GM12878 (cell line): Measurements from ENCODE around the gene UNKL. TPM values are rescaled to one million over a fixed set of nuclear protein-coding genes. Genes with fewer than 3 reads are reported as not detected.

ENCODE experiments used
- ATAC-seq: fragments of 200-7000 bp; cut with Tn5 transposase; 3 replicates; pipeline ENCODE4 v1.9.1; 2020; ENCODE audit warnings: mild to moderate bottlenecking, moderate library complexity
- BruUV-seq: library from RNA; stranded (reverse); fragments of 400-500 nt; replicated peaks from 2 replicates; lab custom pipeline; 2021; lab: Mats Ljungman, UMichigan
- CTCF ChIA-PET: fragments of 300-600 bp; sonication (Branson Sonifier 250); formaldehyde crosslinking; extraction: SDS; loops from one replicate; lab custom pipeline; 2021; ENCODE audit warnings: inconsistent platforms; lab: Yijun Ruan, JAX
- POLR2A ChIA-PET: fragments of 350-600 bp; formaldehyde crosslinking; extraction: SDS; loops from one replicate; lab custom pipeline; 2021; ENCODE audit warnings: inconsistent platforms; lab: Charles Lee
- RAD21 ChIA-PET: fragments of 300-600 bp; sonication (Branson Sonifier 250); formaldehyde crosslinking; loops from one replicate; lab custom pipeline; 2023; ENCODE audit warnings: antibody characterized with exemption; ENCODE audit not compliant: unreplicated experiment; lab: Charles Lee
- SMC1A ChIA-PET: fragments of 300-600 bp; sonication (Branson Sonifier 250); formaldehyde crosslinking; loops from one replicate; lab custom pipeline; 2023; ENCODE audit not compliant: unreplicated experiment, uncharacterized antibody; lab: Charles Lee
- DNase-seq: peaks from one replicate; pipeline ENCODE4 v3.0.0-alpha.2; 2011; ENCODE audit warnings: low read depth, low spot score
- FAIRE-seq: peaks from 3 replicates; lab custom pipeline; 2011; peaks lifted over from hg19 to GRCh38; lab: Jason Lieb, UNC
- H2AFZ ChIP-seq: 2 replicates; pipeline ENCODE4 v1.6.0; 2011; ENCODE audit warnings: low read depth, low read length, control low read depth; ENCODE audit not compliant: control insufficient read depth
- H3K27ac ChIP-seq: 2 replicates; pipeline ENCODE4 v1.5.1; 2011; ENCODE audit warnings: control low read depth; ENCODE audit not compliant: control insufficient read depth, insufficient read depth
- H3K27me3 ChIP-seq, 2 experiments: replicated peaks in 1 of 2; 2 replicates each; pipeline versions ENCODE4 v1.6.0 to v1.6.1; 2011; ENCODE audit warnings: low read length in 1 of 2; ENCODE audit not compliant: control insufficient read depth in 2 of 2, insufficient read depth in 2 of 2
- H3K36me3 ChIP-seq, 2 experiments: 2 replicates each; pipeline ENCODE4 v1.5.1; 2011; ENCODE audit warnings: low read length in 1 of 2; ENCODE audit not compliant: control insufficient read depth in 2 of 2, insufficient read depth in 2 of 2
- H3K4me1 ChIP-seq: 2 replicates; pipeline ENCODE4 v1.6.1; 2011; ENCODE audit warnings: mild to moderate bottlenecking, low read length, moderate library complexity, mixed read lengths; ENCODE audit not compliant: control insufficient read depth, insufficient read depth
- H3K4me2 ChIP-seq: 2 replicates; pipeline ENCODE4 v1.6.0; 2011; ENCODE audit warnings: control low read depth; ENCODE audit not compliant: control insufficient read depth, insufficient read depth
- H3K4me3 ChIP-seq: fragments of 200-600 bp; sonication (generic); 2 replicates; pipeline ENCODE4 v1.5.1; 2016
- H3K79me2 ChIP-seq: 2 replicates; pipeline ENCODE4 v1.6.0; 2011; ENCODE audit warnings: low read length; ENCODE audit not compliant: control insufficient read depth, insufficient read depth
- H3K9ac ChIP-seq: 2 replicates; pipeline ENCODE4 v1.8.0; 2011; ENCODE audit warnings: low read length, control low read depth, mixed read lengths; ENCODE audit not compliant: control insufficient read depth, insufficient read depth
- H3K9me3 ChIP-seq: replicated peaks from 3 replicates; pipeline ENCODE4 v1.5.1; 2011; ENCODE audit warnings: mild to moderate bottlenecking, low read length; ENCODE audit not compliant: control insufficient read depth, insufficient read depth
- H4K20me1 ChIP-seq: 2 replicates; pipeline ENCODE4 v1.6.0; 2011; ENCODE audit not compliant: control insufficient read depth, insufficient read depth
- ATF2 ChIP-seq: IDR thresholded peaks from 2 replicates; pipeline ENCODE4 v1.6.1; 2012; ENCODE audit warnings: low read length, inconsistent platforms
- CHD4 ChIP-seq: fragments of 200-600 bp; sonication (generic); IDR thresholded peaks from 2 replicates; pipeline ENCODE4 v1.6.1; 2016; ENCODE audit warnings: mild to moderate bottlenecking
- IRF4 ChIP-seq: IDR thresholded peaks from 2 replicates; pipeline ENCODE4 v1.6.1; 2011; ENCODE audit warnings: low read depth, low read length
- JUND ChIP-seq: IDR thresholded peaks from 2 replicates; pipeline ENCODE4 v1.6.1; 2012; ENCODE audit warnings: low read depth, mild to moderate bottlenecking, low read length, improper control_type of control experiment, moderate library complexity
- KAT2A ChIP-seq: conservative IDR thresholded peaks from 2 replicates; pipeline ENCODE4 v1.6.1; 2011; ENCODE audit warnings: low read depth, low read length; ENCODE audit not compliant: control insufficient read depth
- MEF2B ChIP-seq: fragments of 450-650 bp; IDR thresholded peaks from 2 replicates; pipeline ENCODE4 v1.6.1; 2018; ENCODE audit warnings: mild to moderate bottlenecking, moderate library complexity; ENCODE audit not compliant: partially characterized antibody, poor library complexity, severe bottlenecking
- MTA2 ChIP-seq: fragments of 450-650 bp; IDR thresholded peaks from 2 replicates; pipeline ENCODE4 v1.6.1; 2016; ENCODE audit warnings: low read depth, mild to moderate bottlenecking, moderate library complexity
- PBX3 ChIP-seq: IDR thresholded peaks from 2 replicates; pipeline ENCODE4 v1.6.1; 2011; ENCODE audit warnings: mild to moderate bottlenecking, low read depth, low read length, moderate library complexity; ENCODE audit not compliant: insufficient replicate concordance
- PRDM15 ChIP-seq: fragments of 450-650 bp; formaldehyde crosslinking; IDR thresholded peaks from 2 replicates; pipeline ENCODE4 v1.4.0; 2020; ENCODE audit warnings: mild to moderate bottlenecking, moderate library complexity
- RELA ChIP-seq: fragments of 450-650 bp; IDR thresholded peaks from 2 replicates; pipeline ENCODE4 v1.8.0; 2014; ENCODE audit warnings: borderline replicate concordance; ENCODE audit not compliant: partially characterized antibody
- RUNX3 ChIP-seq: IDR thresholded peaks from 2 replicates; pipeline ENCODE4 v1.6.1; 2012; ENCODE audit warnings: low read length, inconsistent platforms
- SKIL ChIP-seq: fragments of 450-650 bp; IDR thresholded peaks from 2 replicates; pipeline ENCODE4 v1.6.1; 2017; ENCODE audit warnings: mild to moderate bottlenecking, low read depth, inconsistent platforms; ENCODE audit not compliant: poor library complexity, severe bottlenecking
- SMAD1 ChIP-seq: fragments of 450-650 bp; IDR thresholded peaks from 2 replicates; pipeline ENCODE4 v1.6.1; 2018; ENCODE audit warnings: mild to moderate bottlenecking, low read depth; ENCODE audit not compliant: partially characterized antibody
- SMC3 ChIP-seq: IDR thresholded peaks from 2 replicates; pipeline ENCODE4 v1.6.1; 2011; ENCODE audit warnings: low read length, improper control_type of control experiment, borderline replicate concordance
- SUZ12 ChIP-seq: fragments of 200-600 bp; sonication (generic); IDR thresholded peaks from one replicate; pipeline ENCODE4 v1.6.1; 2018; ENCODE audit warnings: antibody characterized with exemption, mild to moderate bottlenecking; ENCODE audit not compliant: unreplicated experiment
- TARDBP ChIP-seq: IDR thresholded peaks from 2 replicates; pipeline ENCODE4 v1.6.1; 2016; ENCODE audit warnings: borderline replicate concordance
- WGBS: methylation state at CpG from one replicate; pipeline ENCODE4 v1.1.6; 2016; ENCODE audit warnings: low lambda C conversion rate; ENCODE audit not compliant: insufficient replicate concordance, insufficient coverage; ENCODE audit errors: missing lambda C conversion rate; 5-methylcytosine and 5-hydroxymethylcytosine counted together
- in situ Hi-C: fragments of 300-500 bp; cut with MboI; formaldehyde crosslinking; loops from 9 replicates; pipeline ENCODE4 v1.14.3; 2018; ENCODE audit warnings: mixed read lengths
- intact Hi-C: fragments of 100-400 bp; cut with micrococcal nuclease; formaldehyde crosslinking; loops from one replicate; pipeline ENCODE4 v1.14.2; 2022; ENCODE audit not compliant: unreplicated experiment
- polyA plus RNA-seq, 11 experiments: library from polyadenylated mRNA; depleted of rRNA in 4 of 11; unstranded in 6 of 11; stranded (reverse) in 5 of 11; fragments of >200 nt; fragmentation: Nextera tagmentation in 4 of 11; fragmentation: Illumina TruSeq in 1 of 11; extraction: Ambion mirVana in 4 of 11; extraction: Trizol in 1 of 11; gene quantifications; 1 replicate in 1 of 11; 2 replicates in 10 of 11; pipeline versions ENCODE4 v1.2.1 to v1.2.3, GENCODE V29; 2011 to 2016; ENCODE audit warnings: inconsistent platforms in 2 of 11, missing spikeins in 2 of 11, low read depth in 1 of 11
- total RNA-seq, 4 experiments: library from RNA; depleted of rRNA in 3 of 4; stranded (reverse); fragments of >200 nt in 3 of 4; fragmentation: Illumina TruSeq in 1 of 4; extraction: Trizol in 1 of 4; gene quantifications; 2 replicates each; pipeline versions ENCODE4 v1.2.1 to v1.2.3, GENCODE V29; 2013 to 2021

The UNKL gene
- total and polyA plus RNA-seq, 10 of the 15 experiments (the other 5 are each of a cell fraction or from before 2014, with no cell fraction given) = 0.40 to 21.6 (median 9.1) TPM

GRCh38 chr16:1340730-1341494 is 73.6 kb downstream of the UNKL start:
- DNase-seq (no peak), ATAC-seq (no peak), FAIRE-seq (no peak)
- H3K27ac ChIP-seq = no peak overlapping the region
- no peak overlapping the region for H3K4me3 ChIP-seq
- RAD21 ChIA-PET = no interaction called here
- POLR2A ChIA-PET = no interaction called here
- H3K9ac ChIP-seq = no peak overlapping the region
- 60% methylated on average over 36 of the region's 36 CpGs for WGBS
- CTCF ChIA-PET = no interaction called here
- H3K9me3 ChIP-seq = no peaks in the 10 kb centered on the region
- no TSS peak for BruUV-seq
- TF ChIP-seq SMAD1 = no peak
- no peak for TF ChIP-seq MTA2
- TF ChIP-seq SUZ12 = no peak
- no peak for TF ChIP-seq SKIL
- no peak for TF ChIP-seq PRDM15 (CRISPR knock-in tag)
- TF ChIP-seq IRF4 = no peak
- TF ChIP-seq TARDBP = no peak
- TF ChIP-seq RELA = no peak
- no peak for TF ChIP-seq CHD4
- no peak for TF ChIP-seq SMC3
- TF ChIP-seq RUNX3 = no peak
- no peak for TF ChIP-seq PBX3
- TF ChIP-seq ATF2 = no peak
- TF ChIP-seq MEF2B = no peak
- TF ChIP-seq JUND = no peak
- TF ChIP-seq KAT2A = no peak
- H3K4me2 ChIP-seq = no peak overlapping the region
- no peak overlapping the region for H2AFZ ChIP-seq
- peaks cover 0 to under 1% of the 10 kb centered on the region in 2 experiments; a peak in 2 of 4 replicates for H3K27me3 ChIP-seq
- in situ Hi-C loops = no loop called here
- no peaks in the 10 kb centered on the region for H3K36me3 ChIP-seq
- peaks cover 11% of the 10 kb centered on the region for H3K4me1 ChIP-seq
- intact Hi-C loops = no loop called here
- SMC1A ChIA-PET = no interaction called here
- no peaks in the 10 kb centered on the region for H3K79me2 ChIP-seq
- no peaks in the 10 kb centered on the region for H4K20me1 ChIP-seq
